MM.1S (cell line): ENCODE data around the gene LHPP.

Experiments used
- DNase-seq: peaks from one replicate; pipeline ENCODE4 v3.0.0-alpha.2; 2015
- H2AFZ ChIP-seq: fragments of 300-600 bp; sonication (generic); 2 replicates; pipeline ENCODE4 v1.6.0; 2016; ENCODE audit warnings: antibody characterized with exemption, low read length
- H3F3A ChIP-seq: fragments of 300-600 bp; sonication (generic); 2 replicates; pipeline ENCODE4 v1.6.1; 2016; ENCODE audit warnings: mild to moderate bottlenecking, antibody characterized with exemption, low read length, moderate library complexity, mixed read lengths; ENCODE audit not compliant: insufficient read depth
- H3K27ac ChIP-seq: fragments of 300-600 bp; sonication (generic); 2 replicates; pipeline ENCODE4 v1.5.1; 2016; ENCODE audit warnings: mild to moderate bottlenecking, low read length
- H3K27me3 ChIP-seq: fragments of 300-600 bp; sonication (generic); replicated peaks from 2 replicates; pipeline ENCODE4 v1.6.0; 2016; ENCODE audit warnings: low read length; ENCODE audit not compliant: insufficient read depth
- H3K36me3 ChIP-seq: fragments of 300-600 bp; sonication (generic); replicated peaks from 2 replicates; pipeline ENCODE4 v1.6.1; 2016; ENCODE audit warnings: mild to moderate bottlenecking, low read length, mixed read lengths; ENCODE audit not compliant: insufficient read depth
- H3K4me1 ChIP-seq: fragments of 300-600 bp; sonication (generic); 2 replicates; pipeline ENCODE4 v1.6.1; 2016; ENCODE audit warnings: low read length, mixed read lengths
- H3K4me2 ChIP-seq: fragments of 300-600 bp; sonication (generic); 2 replicates; pipeline ENCODE4 v1.6.0; 2016; ENCODE audit warnings: low read depth, low read length
- H3K4me3 ChIP-seq: fragments of 300-600 bp; sonication (generic); 2 replicates; pipeline ENCODE4 v1.5.1; 2016; ENCODE audit warnings: low read length, mixed read lengths
- H3K79me2 ChIP-seq: fragments of 300-600 bp; sonication (generic); 2 replicates; pipeline ENCODE4 v1.6.1; 2016; ENCODE audit warnings: mixed run types, low read length, mixed read lengths
- H3K9ac ChIP-seq: fragments of 300-600 bp; sonication (generic); 2 replicates; pipeline ENCODE4 v1.6.1; 2016; ENCODE audit warnings: low read length, mixed read lengths
- H3K9me2 ChIP-seq: fragments of 300-600 bp; sonication (generic); replicated peaks from 2 replicates; pipeline ENCODE4 v1.6.1; 2016; ENCODE audit warnings: mild to moderate bottlenecking, low read length, mixed read lengths; ENCODE audit not compliant: insufficient read depth
- H3K9me3 ChIP-seq: fragments of 300-600 bp; sonication (generic); replicated peaks from 2 replicates; pipeline ENCODE4 v1.6.1; 2016; ENCODE audit warnings: mild to moderate bottlenecking, low read length, mixed read lengths; ENCODE audit not compliant: insufficient read depth
- H4K20me1 ChIP-seq: fragments of 300-600 bp; sonication (generic); 2 replicates; pipeline ENCODE4 v1.6.1; 2016; ENCODE audit warnings: mild to moderate bottlenecking, low read length, moderate library complexity, mixed read lengths; ENCODE audit not compliant: insufficient read depth
- EZH2 ChIP-seq: fragments of 300-600 bp; sonication (generic); optimal IDR thresholded peaks from 2 replicates; pipeline ENCODE3; 2017; ENCODE audit warnings: low read depth, mild to moderate bottlenecking, antibody characterized with exemption, low read length, mixed read lengths
- EZH2phosphoT487 ChIP-seq: fragments of 300-600 bp; sonication (generic); IDR thresholded peaks from 2 replicates; pipeline ENCODE4 v1.6.1; 2018; ENCODE audit warnings: antibody characterized with exemption, low read length
- TF ChIP-seq, protein P1 (sequence below): fragments of 300-600 bp; sonication (generic); IDR thresholded peaks from 2 replicates; pipeline ENCODE4 v1.5.1; 2016; ENCODE audit warnings: antibody characterized with exemption, low read length, mixed read lengths

LHPP gene

DNA sequence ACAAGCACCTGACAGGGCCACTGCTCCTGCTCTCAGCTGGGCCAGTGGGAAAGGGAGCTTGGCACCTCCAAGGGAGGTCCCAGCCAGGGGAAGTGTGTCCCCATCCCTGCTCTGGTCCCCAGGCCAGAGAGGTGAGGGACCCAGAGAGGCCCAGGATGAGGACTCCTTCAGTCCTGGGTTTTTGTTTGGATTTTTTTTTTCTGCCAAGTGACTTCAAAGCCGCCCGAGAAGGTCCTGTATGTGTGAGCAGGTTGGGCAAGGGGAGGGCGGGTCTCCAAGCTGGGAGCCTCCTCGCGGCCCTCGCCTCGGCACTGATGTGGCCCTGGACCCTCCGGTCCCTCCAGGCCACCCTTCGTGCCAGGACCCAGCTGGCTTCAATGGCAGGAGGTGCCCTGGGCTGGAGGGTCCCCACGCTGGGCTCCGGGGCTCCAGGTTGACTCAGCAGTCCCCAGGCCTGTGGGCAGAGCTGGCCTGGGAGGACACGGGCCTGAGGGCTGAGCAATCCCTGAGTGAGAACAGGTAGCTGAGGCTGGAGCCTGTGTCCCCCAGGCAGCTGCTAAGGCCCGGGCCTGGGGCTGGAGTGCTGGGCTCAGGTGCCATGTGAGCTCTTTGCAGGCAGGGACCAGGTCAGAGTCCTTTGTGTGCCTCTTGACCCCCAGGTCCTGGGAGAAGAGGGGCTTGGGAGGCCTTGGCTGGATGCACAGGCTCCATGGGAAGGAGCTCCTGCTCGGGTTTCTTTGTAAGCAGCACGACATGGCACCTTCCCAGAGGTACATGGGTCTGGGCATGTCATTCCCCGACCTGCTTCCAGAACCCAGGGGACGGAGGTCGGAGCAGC, 142.0 kb downstream of the LHPP start:
- no peak overlapping the region for H3K4me2 ChIP-seq
- H3K27me3 ChIP-seq: no peaks in the 10 kb centered on the region
- no peaks in the 10 kb centered on the region for H3K79me2 ChIP-seq
- no peak overlapping the region for H3K27ac ChIP-seq
- no peak for DNase-seq
- no peaks in the 10 kb centered on the region for H3K36me3 ChIP-seq
- no peak overlapping the region for H3K4me3 ChIP-seq
- no peaks in the 10 kb centered on the region for H3K4me1 ChIP-seq
- no peak for TF ChIP-seq EZH2
- TF ChIP-seq, protein P1, sequence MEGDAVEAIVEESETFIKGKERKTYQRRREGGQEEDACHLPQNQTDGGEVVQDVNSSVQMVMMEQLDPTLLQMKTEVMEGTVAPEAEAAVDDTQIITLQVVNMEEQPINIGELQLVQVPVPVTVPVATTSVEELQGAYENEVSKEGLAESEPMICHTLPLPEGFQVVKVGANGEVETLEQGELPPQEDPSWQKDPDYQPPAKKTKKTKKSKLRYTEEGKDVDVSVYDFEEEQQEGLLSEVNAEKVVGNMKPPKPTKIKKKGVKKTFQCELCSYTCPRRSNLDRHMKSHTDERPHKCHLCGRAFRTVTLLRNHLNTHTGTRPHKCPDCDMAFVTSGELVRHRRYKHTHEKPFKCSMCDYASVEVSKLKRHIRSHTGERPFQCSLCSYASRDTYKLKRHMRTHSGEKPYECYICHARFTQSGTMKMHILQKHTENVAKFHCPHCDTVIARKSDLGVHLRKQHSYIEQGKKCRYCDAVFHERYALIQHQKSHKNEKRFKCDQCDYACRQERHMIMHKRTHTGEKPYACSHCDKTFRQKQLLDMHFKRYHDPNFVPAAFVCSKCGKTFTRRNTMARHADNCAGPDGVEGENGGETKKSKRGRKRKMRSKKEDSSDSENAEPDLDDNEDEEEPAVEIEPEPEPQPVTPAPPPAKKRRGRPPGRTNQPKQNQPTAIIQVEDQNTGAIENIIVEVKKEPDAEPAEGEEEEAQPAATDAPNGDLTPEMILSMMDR: no peak
- TF ChIP-seq EZH2phosphoT487: no peak
- no peaks in the 10 kb centered on the region for H3K9me2 ChIP-seq
- no peaks in the 10 kb centered on the region for H4K20me1 ChIP-seq
- H3F3A ChIP-seq: no peaks in the 10 kb centered on the region
- H3K9ac ChIP-seq: no peak overlapping the region
- H3K9me3 ChIP-seq: no peaks in the 10 kb centered on the region
- H2AFZ ChIP-seq: no peak overlapping the region

DNA sequence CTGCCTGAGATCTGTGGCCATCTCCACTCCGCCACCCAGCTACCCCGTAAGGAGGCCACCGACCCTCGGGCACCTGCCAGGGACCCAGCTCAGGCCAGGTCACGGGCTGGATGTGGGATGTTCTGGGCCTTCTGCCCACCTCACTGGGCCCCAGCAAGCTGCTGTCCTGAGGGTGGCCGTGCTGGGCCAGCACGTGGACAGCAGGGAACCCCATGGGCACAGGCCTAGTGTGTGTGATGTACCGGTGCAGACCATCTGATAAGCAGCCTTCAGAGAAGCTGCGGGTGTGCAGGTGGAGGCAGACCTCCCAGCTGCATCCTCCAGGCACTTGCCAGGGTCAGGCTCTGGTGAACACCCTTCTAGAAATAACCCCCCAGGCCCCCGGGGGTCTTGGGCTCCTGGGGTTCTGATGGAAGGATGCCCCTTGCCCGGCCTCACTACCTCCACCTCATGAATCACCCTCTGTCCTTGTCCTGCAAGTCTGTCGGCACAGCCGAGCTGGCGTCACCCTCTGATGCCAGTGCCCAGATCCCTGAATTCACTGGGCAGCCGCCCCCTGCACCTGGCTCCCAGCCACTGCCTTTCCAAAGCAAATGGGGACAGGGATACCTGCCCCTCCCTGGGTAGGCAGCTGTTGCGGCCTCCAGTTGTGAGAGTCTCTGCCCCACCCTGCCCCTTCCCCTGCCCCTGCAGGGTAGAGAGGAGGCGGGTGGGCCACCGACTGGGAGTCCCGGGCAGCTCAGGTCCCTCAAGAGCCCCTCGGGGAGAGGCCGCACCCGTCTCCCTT, 142.8 kb downstream of the LHPP start:
- H3K9me2 ChIP-seq: no peaks in the 10 kb centered on the region
- H3K27ac ChIP-seq: no peak overlapping the region
- no peak overlapping the region for H3K9ac ChIP-seq
- no peaks in the 10 kb centered on the region for H3K27me3 ChIP-seq
- no peaks in the 10 kb centered on the region for H3K4me1 ChIP-seq
- H3K79me2 ChIP-seq: no peaks in the 10 kb centered on the region
- H4K20me1 ChIP-seq: no peaks in the 10 kb centered on the region
- H3K4me2 ChIP-seq: no peak overlapping the region
- no peak for DNase-seq
- H3K36me3 ChIP-seq: no peaks in the 10 kb centered on the region
- TF ChIP-seq, protein P1: no peak
- TF ChIP-seq EZH2 (no peak), EZH2phosphoT487 (no peak)
- no peak overlapping the region for H2AFZ ChIP-seq
- no peaks in the 10 kb centered on the region for H3F3A ChIP-seq
- no peak overlapping the region for H3K4me3 ChIP-seq
- no peaks in the 10 kb centered on the region for H3K9me3 ChIP-seq

DNA sequence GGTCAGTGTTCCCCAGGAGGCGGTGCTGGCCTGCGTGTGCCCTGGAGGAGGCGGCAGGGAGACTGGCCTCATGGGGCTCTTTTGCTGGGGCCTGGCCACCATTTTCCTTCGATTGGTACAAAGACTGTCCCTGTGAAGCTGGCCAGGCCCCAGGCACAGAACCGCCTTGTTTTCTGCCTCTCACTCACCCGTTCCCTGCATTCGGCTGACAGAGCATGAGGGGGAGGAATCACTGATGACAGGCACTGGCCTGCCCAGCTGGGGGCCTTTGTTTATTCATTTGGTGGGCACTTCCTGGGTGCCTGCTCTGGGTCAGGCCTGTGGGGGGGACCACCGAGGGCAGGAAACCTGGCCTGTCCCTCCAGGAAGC, 143.4 kb downstream of the LHPP start:
- DNase-seq: no peak
- no peak overlapping the region for H2AFZ ChIP-seq
- H3K9ac ChIP-seq: no peak overlapping the region
- H3K4me2 ChIP-seq: no peak overlapping the region
- H3K9me3 ChIP-seq: no peaks in the 10 kb centered on the region
- no peak overlapping the region for H3K4me3 ChIP-seq
- no peak overlapping the region for H3K27ac ChIP-seq
- no peaks in the 10 kb centered on the region for H3K9me2 ChIP-seq
- no peaks in the 10 kb centered on the region for H3K4me1 ChIP-seq
- H3K27me3 ChIP-seq: no peaks in the 10 kb centered on the region
- H4K20me1 ChIP-seq: no peaks in the 10 kb centered on the region
- no peaks in the 10 kb centered on the region for H3K36me3 ChIP-seq
- no peaks in the 10 kb centered on the region for H3K79me2 ChIP-seq
- H3F3A ChIP-seq: no peaks in the 10 kb centered on the region
- TF ChIP-seq EZH2 (no peak), EZH2phosphoT487 (no peak)
- TF ChIP-seq, protein P1: no peak
